Small intestine (tissue), 7 donors: ENCODE results near the gene TMEM240. TPM values are rescaled to one million over a fixed set of nuclear protein-coding genes. Genes with fewer than 3 reads are reported as not detected.
"Not testable (repeated sequence)": the region's sequence is repeated elsewhere in the genome, so short reads cannot be mapped to it uniquely, and the experiment has no call there.

Experiments
- DNase-seq, 2 donors: peaks; one replicate each; pipeline versions ENCODE4 v3.0.0 to v3.0.0-alpha.2; 2013
- FAIRE-seq: peaks from 2 replicates; lab custom pipeline; 2012; peaks lifted over from hg19 to GRCh38; lab: Jason Lieb, UNC
- H3K27ac ChIP-seq, 3 donors: one replicate each; pipeline ENCODE4 v1.5.1; 2013; ENCODE audit warnings: low read length in 2 of 3, mild to moderate bottlenecking in 2 of 3, control low read depth in 1 of 3, inconsistent platforms in 1 of 3, low read depth in 1 of 3, moderate library complexity in 1 of 3
- H3K27me3 ChIP-seq, 3 donors: one replicate each; pipeline ENCODE4 v1.6.1; 2013; ENCODE audit warnings: low read length in 3 of 3, inconsistent platforms in 1 of 3; ENCODE audit not compliant: control insufficient read depth in 3 of 3, insufficient read depth in 3 of 3
- H3K36me3 ChIP-seq, 3 donors: one replicate each; pipeline ENCODE4 v1.6.1; 2013; ENCODE audit warnings: low read length in 3 of 3, inconsistent platforms in 1 of 3, low read depth in 1 of 3, mild to moderate bottlenecking in 1 of 3, moderate library complexity in 1 of 3; ENCODE audit not compliant: control insufficient read depth in 3 of 3, insufficient read depth in 2 of 3
- H3K4me1 ChIP-seq, 3 donors: one replicate each; pipeline ENCODE4 v1.6.1; 2013; ENCODE audit warnings: low read length in 2 of 3, inconsistent platforms in 1 of 3, low read depth in 1 of 3, mild to moderate bottlenecking in 1 of 3, moderate library complexity in 1 of 3; ENCODE audit not compliant: control insufficient read depth in 3 of 3, insufficient read depth in 2 of 3
- H3K4me3 ChIP-seq, 3 donors: one replicate each; pipeline ENCODE4 v1.5.1; 2013; ENCODE audit warnings: low read length in 3 of 3, control low read depth in 1 of 3, inconsistent platforms in 1 of 3, low read depth in 1 of 3, mild to moderate bottlenecking in 1 of 3, moderate library complexity in 1 of 3
- H3K9me3 ChIP-seq, 2 donors: one replicate each; pipeline ENCODE4 v1.6.1; 2013; ENCODE audit warnings: low read depth in 1 of 2, low read length in 1 of 2; ENCODE audit not compliant: control insufficient read depth in 2 of 2, insufficient read depth in 1 of 2
- WGBS, 3 donors: extraction: QIAGEN DNeasy Blood & Tissue Kit; methylation state at CpG; one replicate each; pipeline ENCODE4 v1.1.7; 2013; 5-methylcytosine and 5-hydroxymethylcytosine counted together
- polyA plus RNA-seq, 4 donors: library from polyadenylated mRNA; stranded (reverse) in 3 of 4; unstranded in 1 of 4; fragments of 200-250 nt in 3 of 4; fragments of 120-200 nt in 1 of 4; gene quantifications; one replicate each; pipeline versions ENCODE4 v1.2.1 to v1.2.3, GENCODE V29; 2013
- donor health status: healthy with polysubstance abuse.
- donor health status: control.
- donor health status: control.
- donor health status: Bipolar disorder and iron deficiency.
- donor health status: healthy.

Gene TMEM240
- polyA plus RNA-seq, 4 donors, result 1.6 to 3.7 (median 1.6) TPM; not detected in 1

DNA sequence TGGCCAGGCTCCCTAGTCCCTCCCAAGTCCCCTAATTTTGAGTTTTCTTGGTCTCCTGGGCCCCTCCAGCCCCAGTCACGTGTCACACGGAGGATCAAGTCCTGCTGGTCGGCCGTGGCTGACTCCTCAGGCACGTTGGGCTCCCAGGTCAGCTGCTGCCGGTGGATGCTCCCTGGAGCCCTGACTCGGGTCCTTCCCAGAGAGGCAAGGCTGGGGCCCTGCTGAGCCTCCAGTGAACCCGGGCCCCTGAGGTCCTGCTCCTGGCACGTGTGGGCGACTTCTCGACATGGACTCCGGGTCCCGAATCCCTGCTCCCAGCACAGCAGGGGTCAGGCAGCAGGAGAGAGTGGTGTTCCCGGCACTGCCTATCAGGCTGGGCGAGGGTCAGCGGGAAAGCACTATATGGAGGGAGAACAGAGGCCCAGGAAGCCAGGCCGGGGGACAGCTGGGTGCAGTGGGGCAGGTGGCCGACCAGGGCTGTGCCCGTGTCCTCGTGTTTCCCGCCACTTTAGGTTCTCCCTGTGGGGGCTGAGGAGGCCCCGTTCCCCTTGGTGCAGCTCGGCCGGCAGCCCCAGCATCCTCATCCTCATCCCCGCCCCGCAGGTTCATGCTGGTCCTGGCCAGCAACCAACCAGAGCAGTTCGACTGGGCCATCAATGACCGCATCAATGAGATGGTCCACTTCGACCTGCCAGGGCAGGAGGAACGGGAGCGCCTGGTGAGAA lies 13.2 kb downstream of the TMEM240 start:
- H3K27ac ChIP-seq, result no peak overlapping the region
- peaks cover 0 to 68% (median 17%) of the 10 kb centered on the region in 3 donors for H3K36me3 ChIP-seq
- no peaks in the 10 kb centered on the region for H3K27me3 ChIP-seq
- DNase-seq (no peak), FAIRE-seq (no peak)
- 94 to 95% (median 94%) methylated on average over 31 of the region's 31 CpGs for whole genome bisulfite sequencing, 3 donors
- no peak overlapping the region for H3K4me3 ChIP-seq
- H3K9me3 ChIP-seq, result peaks cover 0 to 19% of the 10 kb centered on the region in 2 donors
- no peaks in the 10 kb centered on the region for H3K4me1 ChIP-seq

DNA sequence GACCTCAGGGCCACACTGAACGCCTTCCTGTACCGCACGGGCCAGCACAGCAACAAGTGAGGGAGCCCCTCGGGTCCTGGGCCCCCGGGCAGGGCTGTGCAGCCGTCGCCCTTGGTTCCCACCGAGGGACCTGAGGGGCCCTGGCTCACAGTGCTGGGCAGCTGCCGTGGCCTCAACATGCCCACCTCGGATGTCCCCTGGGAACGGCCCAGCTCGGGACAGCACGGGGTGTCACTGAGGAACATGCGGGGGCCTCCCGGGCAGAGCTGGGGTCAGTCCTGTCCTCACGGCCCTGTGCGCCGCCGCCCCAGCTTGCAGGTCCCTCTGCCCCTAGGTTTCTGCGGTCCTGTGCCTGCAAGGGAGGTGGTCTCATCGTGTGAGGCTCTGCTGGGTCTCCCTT lies 13.9 kb downstream of the TMEM240 start:
- DNase-seq, H3K27ac ChIP-seq, H3K4me1 ChIP-seq, H3K27me3 ChIP-seq, FAIRE-seq, H3K4me3 ChIP-seq: not testable (repeated sequence)
- H3K36me3 ChIP-seq, result peaks cover 0 to 73% (median 17%) of the 10 kb centered on the region in 3 donors
- 96 to 100% (median 97%) methylated on average over 7 to 20 of the region's 21 CpGs for WGBS, 3 donors
- H3K9me3 ChIP-seq, result peaks cover 0 to 15% of the 10 kb centered on the region in 2 donors

DNA sequence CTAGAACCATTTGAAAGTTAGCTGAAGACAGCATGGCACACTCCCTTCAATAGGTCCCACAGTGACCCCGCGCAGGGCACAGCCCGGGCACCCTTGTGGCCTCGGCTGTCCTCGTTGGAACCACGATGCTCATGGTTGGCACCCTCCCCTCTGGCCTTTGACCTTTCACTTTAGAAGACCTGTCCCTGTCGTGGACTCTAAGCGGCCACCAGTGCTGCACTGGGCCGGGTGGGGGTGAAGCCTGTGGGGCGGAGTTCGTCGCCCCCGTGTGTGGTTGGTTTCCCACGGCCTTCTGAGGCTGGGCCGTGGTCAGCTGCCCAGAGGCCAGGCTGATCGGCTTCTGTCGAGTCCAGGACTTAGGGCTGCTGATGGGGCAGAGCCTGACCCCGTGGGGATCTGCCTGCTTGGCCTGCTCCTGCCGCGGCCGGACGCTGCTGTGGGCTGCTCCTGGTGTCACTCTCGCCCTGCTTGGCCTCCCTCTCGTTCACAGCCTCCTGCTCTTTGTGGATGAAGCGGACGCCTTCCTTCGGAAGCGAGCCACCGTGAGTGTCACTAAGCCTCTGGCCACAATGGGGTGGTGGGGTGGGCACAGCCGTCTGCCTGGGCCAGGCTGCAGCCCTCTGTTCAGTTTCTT lies 15.6 kb downstream of the TMEM240 start:
- FAIRE-seq, H3K27me3 ChIP-seq, H3K9me3 ChIP-seq, H3K4me3 ChIP-seq, H3K27ac ChIP-seq, H3K4me1 ChIP-seq, DNase-seq: not testable (repeated sequence)
- 88 to 93% (median 90%) methylated on average over 18 to 26 of the region's 30 CpGs for WGBS, 3 donors
- peaks cover 0 to 77% (median 16%) of the 10 kb centered on the region in 3 donors for H3K36me3 ChIP-seq

DNA sequence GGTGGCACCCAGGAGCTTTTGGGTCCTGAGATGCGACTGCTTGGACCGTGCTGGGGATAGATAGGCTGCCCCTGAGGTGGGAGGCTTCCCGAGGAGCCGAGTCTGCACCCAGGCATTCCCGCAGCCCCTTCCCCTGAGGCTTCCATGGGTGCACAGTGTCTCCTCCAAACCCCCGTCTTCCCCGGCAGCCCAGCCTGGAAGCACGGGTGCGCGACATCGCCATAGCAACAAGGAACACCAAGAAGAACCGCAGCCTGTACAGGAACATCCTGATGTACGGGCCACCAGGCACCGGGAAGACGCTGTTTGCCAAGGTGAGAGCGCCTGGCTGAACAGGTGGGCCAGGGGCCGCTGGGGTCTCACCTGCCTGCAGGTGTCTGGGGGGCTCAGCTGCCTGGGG lies 16.8 kb downstream of the TMEM240 start:
- FAIRE-seq, result not testable (repeated sequence)

DNA sequence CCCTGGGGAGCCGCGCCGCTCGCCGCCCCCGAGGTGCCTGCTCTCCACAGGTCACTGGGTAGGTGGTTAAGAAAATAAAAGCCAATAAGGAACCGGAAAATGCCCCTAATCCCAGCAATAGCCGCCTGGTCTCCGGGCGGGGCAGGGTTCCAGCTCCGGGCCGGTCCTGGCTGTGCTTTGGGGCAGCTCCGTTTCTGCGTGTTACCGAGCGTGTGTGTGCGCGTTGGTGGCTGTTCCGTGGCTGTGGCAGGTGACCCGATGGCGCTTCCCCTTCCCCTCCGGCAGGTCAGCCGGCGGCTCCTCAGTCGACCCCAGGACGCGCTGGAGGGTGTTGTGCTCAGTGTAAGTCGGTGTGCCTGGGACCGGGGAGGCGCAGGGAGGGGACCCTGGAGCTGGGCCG lies 17.2 kb downstream of the TMEM240 start:
- H3K27me3 ChIP-seq, H3K4me1 ChIP-seq, H3K4me3 ChIP-seq, FAIRE-seq, H3K9me3 ChIP-seq, DNase-seq, H3K27ac ChIP-seq: not testable (repeated sequence)
- peaks cover 0 to 67% (median 13%) of the 10 kb centered on the region in 3 donors for H3K36me3 ChIP-seq
- WGBS, 3 donors, result 96 to 98% (median 97%) methylated on average over 29 to 31 of the region's 31 CpGs

More for the DNA sequence above, 16.8 kb downstream of the TMEM240 start:
- H3K4me3 ChIP-seq, H3K27ac ChIP-seq, H3K9me3 ChIP-seq, H3K27me3 ChIP-seq, H3K4me1 ChIP-seq, DNase-seq: not testable (repeated sequence)
- peaks cover 0 to 68% (median 12%) of the 10 kb centered on the region in 3 donors for H3K36me3 ChIP-seq
- 94 to 96% (median 95%) methylated on average over 16 to 17 of the region's 17 CpGs for WGBS, 3 donors

DNA sequence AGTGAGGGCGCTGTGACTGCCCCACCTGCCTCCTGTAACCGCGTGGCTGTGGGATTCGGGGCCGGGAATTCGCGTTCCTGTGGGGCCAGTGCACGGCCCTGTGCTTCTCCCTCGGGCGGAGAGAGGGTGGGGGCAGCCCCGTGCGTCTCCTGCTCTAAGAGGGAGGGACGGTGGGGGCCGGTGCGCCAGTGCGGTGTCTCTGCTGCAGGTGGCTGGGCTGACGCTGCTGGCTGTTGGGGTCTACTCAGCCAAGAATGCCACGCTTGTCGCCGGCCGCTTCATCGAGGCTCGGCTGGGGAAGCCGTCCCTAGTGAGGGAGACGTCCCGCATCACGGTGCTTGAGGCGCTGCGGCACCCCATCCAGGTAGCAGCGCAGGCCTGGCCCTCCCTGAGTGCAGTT lies 17.9 kb downstream of the TMEM240 start:
- H3K36me3 ChIP-seq, result peaks cover 4 to 67% (median 13%) of the 10 kb centered on the region in 3 donors
- H3K4me3 ChIP-seq, H3K4me1 ChIP-seq, H3K27me3 ChIP-seq, DNase-seq, FAIRE-seq, H3K9me3 ChIP-seq, H3K27ac ChIP-seq: not testable (repeated sequence)
- 95 to 98% (median 96%) methylated on average over 24 to 30 of the region's 30 CpGs for WGBS, 3 donors

DNA sequence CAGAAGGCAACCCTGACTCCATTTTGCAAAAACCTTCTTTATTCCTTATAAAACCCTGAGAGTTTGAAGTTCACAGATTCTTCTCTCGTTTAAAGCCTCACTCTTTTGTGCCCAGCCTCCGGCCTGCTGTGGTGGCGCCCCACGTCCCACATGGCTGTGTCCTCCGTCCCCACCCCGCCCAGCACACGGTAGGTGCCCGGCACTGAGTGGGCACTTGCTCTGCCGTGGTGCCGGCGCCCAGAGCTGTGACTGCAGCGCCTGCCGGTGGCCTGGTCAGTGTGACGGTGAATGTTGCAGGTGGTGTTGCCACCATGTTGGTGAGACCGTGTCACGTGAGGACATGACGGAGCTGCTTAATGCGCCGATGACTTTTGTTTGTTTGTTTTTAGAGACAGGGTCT lies 19.1 kb downstream of the TMEM240 start:
- H3K4me3 ChIP-seq, result no peak overlapping the region
- peaks cover 6 to 67% (median 9%) of the 10 kb centered on the region in 3 donors for H3K36me3 ChIP-seq
- WGBS, 3 donors, result 93 to 97% (median 96%) methylated on average over 19 of the region's 19 CpGs

DNA sequence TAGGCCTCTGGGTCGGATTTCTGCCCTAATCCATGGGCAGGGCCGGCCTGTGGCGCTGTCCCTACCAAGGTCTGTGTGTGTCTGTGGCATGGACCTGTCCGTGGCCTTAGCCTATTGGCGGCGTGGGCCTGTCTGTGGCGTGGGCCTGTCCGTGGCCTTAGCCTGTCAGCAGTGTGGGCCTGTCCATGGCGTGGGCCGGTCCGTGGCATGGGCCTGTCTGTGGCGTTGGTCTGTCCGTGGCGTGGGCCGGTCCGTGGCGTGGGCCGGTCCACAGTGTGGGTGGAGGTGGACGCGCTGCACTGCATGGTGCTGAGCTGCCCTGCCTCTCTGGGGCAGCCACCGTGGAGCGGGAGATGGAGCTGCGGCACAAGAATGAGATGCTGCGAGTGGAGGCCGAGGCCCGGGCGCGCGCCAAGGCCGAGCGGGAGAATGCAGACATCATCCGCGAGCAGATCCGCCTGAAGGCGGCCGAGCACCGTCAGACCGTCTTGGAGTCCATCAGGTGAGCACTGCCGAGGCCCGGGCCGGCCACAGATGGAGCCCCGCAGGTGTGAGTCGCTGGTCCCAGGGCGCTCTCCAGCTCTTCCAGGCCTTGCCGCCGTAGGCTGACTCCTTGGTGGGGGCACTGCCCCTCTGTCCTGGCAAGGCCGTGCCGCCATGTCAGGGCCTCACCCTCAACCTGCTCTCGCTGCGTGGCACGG lies 20.5 kb downstream of the TMEM240 start:
- not testable (repeated sequence) for FAIRE-seq, H3K27me3 ChIP-seq, DNase-seq, H3K4me1 ChIP-seq, H3K4me3 ChIP-seq, H3K27ac ChIP-seq, H3K9me3 ChIP-seq
- peaks cover 6 to 65% (median 9%) of the 10 kb centered on the region in 3 donors for H3K36me3 ChIP-seq
- WGBS, 3 donors, result 97 to 98% (median 97%) methylated on average over 36 to 51 of the region's 51 CpGs

More for the DNA sequence above, 19.1 kb downstream of the TMEM240 start:
- FAIRE-seq, result no peak
- Histone ChIP-seq H3K27me3 (no peaks in the 10 kb centered on the region), H3K9me3 (no peaks in the 10 kb centered on the region), H3K4me1 (no peaks in the 10 kb centered on the region), H3K27ac (no peak overlapping the region)
- DNase-seq, result no peak
